ENCODE results near the gene ACTR10. TPM values are rescaled to one million over a fixed set of nuclear protein-coding genes. Genes with fewer than 3 reads are reported as not detected.

ACTR10 gene
- total RNA-seq = 67.7 TPM
- 10 to 100 TPM; 59.4 to 74.8 (median 69.3) TPM for polyA plus RNA-seq (ENCODE audit: insufficient read depth in 1 of 8, insufficient read length in 8 of 8, low replicate concordance in 1 of 8)
- long read RNA-seq, donor 1, transcript ACTR10-201 (13 exons, 2,419 nt) = major isoform, 8 of 8 reads
- long read RNA-seq, donor 1, partial matches to known transcripts = 0 of 8 reads
- long read RNA-seq, donor 1, other reads (novel, unspliced or antisense) = 0 of 8 reads
- long read RNA-seq, donor 2, partial matches to known transcripts = 0 of 4 reads
- long read RNA-seq, donor 2, other reads (novel, unspliced or antisense) = 0 of 4 reads
- long read RNA-seq, donor 3, transcript ACTR10-201 (13 exons, 2,419 nt) = major isoform, 33 of 34 reads
- long read RNA-seq, donor 3, partial matches to known transcripts = 0 of 34 reads
- long read RNA-seq, donor 3, other reads (novel, unspliced or antisense) = 0 of 34 reads
- long read RNA-seq, donor 4, transcript ACTR10-201 (13 exons, 2,419 nt) = major isoform, 24 of 25 reads
- long read RNA-seq, donor 4, partial matches to known transcripts = 0 of 25 reads
- long read RNA-seq, donor 4, other reads (novel, unspliced or antisense) = 0 of 25 reads
- long read RNA-seq, donor 5, transcript ACTR10-201 (13 exons, 2,419 nt) = major isoform, 63 of 130 reads
- long read RNA-seq, donor 5, partial matches to known transcripts = 47 of 130 reads
- long read RNA-seq, donor 5, other reads (novel, unspliced or antisense) = 16 of 130 reads
- long read RNA-seq, donor 6, transcript ACTR10-211 (4 exons, 540 nt) = minor isoform, 6 of 60 reads
- long read RNA-seq, donor 6, transcript ACTR10-201 (13 exons, 2,419 nt) = major isoform, 53 of 60 reads
- long read RNA-seq, donor 6, partial matches to known transcripts = 0 of 60 reads
- long read RNA-seq, donor 6, other reads (novel, unspliced or antisense) = 0 of 60 reads
- long read RNA-seq, donor 7, transcript ACTR10-201 (13 exons, 2,419 nt) = major isoform, 28 of 49 reads
- long read RNA-seq, donor 7, partial matches to known transcripts = 18 of 49 reads
- long read RNA-seq, donor 7, other reads (novel, unspliced or antisense) = 0 of 49 reads
- long read RNA-seq, donor 8, transcript ACTR10-201 (13 exons, 2,419 nt) = major isoform, 24 of 28 reads
- long read RNA-seq, donor 8, partial matches to known transcripts = 0 of 28 reads
- long read RNA-seq, donor 8, other reads (novel, unspliced or antisense) = 0 of 28 reads
- long read RNA-seq, donor 9, transcript ACTR10-201 (13 exons, 2,419 nt) = major isoform, 15 of 17 reads
- long read RNA-seq, donor 9, partial matches to known transcripts = 0 of 17 reads
- long read RNA-seq, donor 9, other reads (novel, unspliced or antisense) = 0 of 17 reads
- long read RNA-seq, donor 10, transcript ACTR10-201 (13 exons, 2,419 nt) = major isoform, 30 of 56 reads
- long read RNA-seq, donor 10, partial matches to known transcripts = 22 of 56 reads
- long read RNA-seq, donor 10, other reads (novel, unspliced or antisense) = 0 of 56 reads
- long read RNA-seq, donor 11, transcript ACTR10-201 (13 exons, 2,419 nt) = major isoform, 24 of 33 reads
- long read RNA-seq, donor 11, partial matches to known transcripts = 6 of 33 reads
- long read RNA-seq, donor 11, other reads (novel, unspliced or antisense) = 0 of 33 reads

GRCh38 chr14:58199726-58200479, at the start of gene ACTR10:
Gene ACTR10 (plus strand): TSS chr14:58200149. CDS start chr14:58200218, 69 bp downstream.
- peaks cover 5% of the 10 kb centered on the region for H3K4me1 ChIP-seq (ENCODE audit: control insufficient read depth, insufficient read depth, low read length)
- under 1% methylated on average over 60 of the region's 78 CpGs for WGBS (ENCODE audit: insufficient coverage)
- H3K27me3 ChIP-seq (ENCODE audit: control insufficient read depth, insufficient read depth, low read length) = no peaks in the 10 kb centered on the region
- peak within 1 kb of the TSS; percentile 97 for H3K4me3 ChIP-seq (ENCODE audit: low read length)
- H3K27ac ChIP-seq (ENCODE audit: low read length) = peak within 1 kb of the TSS; percentile 95
- H3K36me3 ChIP-seq (ENCODE audit: control insufficient read depth, insufficient read depth, low read length) = peaks cover 3% of the 10 kb centered on the region
- H3K9me3 ChIP-seq (replicated peaks; ENCODE audit: control insufficient read depth, low read depth, low read length) = no peaks in the 10 kb centered on the region
- DNase-seq = peak; percentile 93

DNA sequence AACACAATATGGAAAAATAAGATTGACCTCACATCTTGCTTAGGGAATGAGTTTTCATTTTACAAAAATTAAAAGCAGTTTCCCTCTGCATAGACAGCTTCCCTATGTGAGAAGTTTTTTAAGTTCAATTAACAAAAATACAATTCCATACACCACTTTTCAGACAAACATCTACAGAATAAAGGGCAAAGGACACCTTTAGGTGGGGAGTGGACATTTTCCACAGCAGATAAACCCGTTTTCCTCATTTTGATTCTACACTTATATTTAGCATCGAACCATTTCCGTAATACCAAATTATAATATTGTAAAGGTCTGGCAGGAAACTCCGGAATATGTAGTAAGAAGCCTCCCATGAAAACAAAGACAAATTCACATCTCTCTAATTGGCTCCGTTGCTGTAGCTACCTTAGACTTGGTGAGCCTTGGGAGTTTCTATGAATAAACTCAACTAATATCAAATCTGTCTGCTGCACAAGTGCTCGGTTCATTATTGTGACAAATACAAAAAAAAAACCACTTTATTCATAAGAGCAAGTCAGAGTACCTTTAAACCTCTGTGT, 49.6 kb upstream of the ACTR10 start:
- Histone ChIP-seq H3K4me1 (ENCODE audit: control insufficient read depth, insufficient read depth, low read length) (peaks cover 8% of the 10 kb centered on the region), H3K9me3 (replicated peaks; ENCODE audit: control insufficient read depth, low read depth, low read length) (no peaks in the 10 kb centered on the region), H3K4me3 (ENCODE audit: low read length) (no peak overlapping the region), H3K27me3 (ENCODE audit: control insufficient read depth, insufficient read depth, low read length) (peaks cover 20% of the 10 kb centered on the region), H3K27ac (ENCODE audit: low read length) (no peak overlapping the region), H3K36me3 (ENCODE audit: control insufficient read depth, insufficient read depth, low read length) (no peaks in the 10 kb centered on the region)
- DNase-seq = no peak
- no CpG with 5 or more reads among the region's 6 CpGs for WGBS (ENCODE audit: insufficient coverage)

DNA sequence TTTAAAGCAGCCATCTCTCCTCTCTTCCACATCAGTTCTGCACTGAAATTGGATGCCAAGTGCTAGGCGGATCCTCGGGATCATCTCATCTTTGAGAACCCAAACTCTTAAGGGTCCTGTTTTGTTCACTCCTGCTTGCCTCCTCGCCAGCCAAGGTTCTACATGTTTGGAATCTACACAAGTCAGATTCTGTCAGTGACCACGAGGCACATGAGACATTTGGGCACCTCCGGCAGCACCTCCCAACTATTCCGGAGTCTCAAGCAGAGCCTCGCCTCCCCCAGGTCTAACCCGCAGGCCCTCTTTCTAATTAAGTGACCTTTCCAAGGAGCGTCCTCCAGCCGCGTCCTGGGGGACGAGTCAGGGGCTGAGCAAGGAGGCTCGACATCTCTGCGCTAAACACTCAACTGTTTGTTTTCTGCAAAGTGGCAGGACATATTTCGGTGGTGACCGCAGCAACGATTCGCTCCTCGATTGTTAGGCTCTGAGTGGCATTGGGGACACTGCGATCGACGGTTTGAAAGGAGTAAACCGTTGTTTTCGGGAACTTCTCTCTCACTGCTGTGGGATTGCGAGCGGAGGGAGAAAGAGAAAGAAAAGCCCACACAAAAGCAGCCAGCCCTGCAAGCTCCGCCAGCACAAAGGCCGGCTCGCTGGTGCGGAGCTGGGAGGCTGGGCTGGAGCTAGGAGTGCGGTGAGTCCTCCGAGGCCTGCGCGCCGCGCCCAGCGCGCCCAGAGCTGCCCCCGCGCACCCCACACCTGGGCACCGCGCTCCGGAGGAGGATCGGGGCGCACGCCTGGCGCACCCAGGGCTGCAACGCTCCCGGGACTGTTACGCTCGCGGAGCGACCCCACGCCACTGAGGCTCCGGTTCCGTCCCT, 48.6 kb upstream of the ACTR10 start:
- Histone ChIP-seq H3K4me1 (ENCODE audit: control insufficient read depth, insufficient read depth, low read length) (peaks cover 8% of the 10 kb centered on the region), H3K4me3 (ENCODE audit: low read length) (peak overlapping the region; percentile 63), H3K27me3 (ENCODE audit: control insufficient read depth, insufficient read depth, low read length) (peaks cover 20% of the 10 kb centered on the region), H3K27ac (ENCODE audit: low read length) (no peak overlapping the region), H3K9me3 (replicated peaks; ENCODE audit: control insufficient read depth, low read depth, low read length) (no peaks in the 10 kb centered on the region), H3K36me3 (ENCODE audit: control insufficient read depth, insufficient read depth, low read length) (no peaks in the 10 kb centered on the region)
- WGBS (ENCODE audit: insufficient coverage) = under 1% methylated on average over 50 of the region's 56 CpGs
- DNase-seq = peak; percentile 54

- no peak within 1 kb of the TSS for H3K27ac ChIP-seq (ENCODE audit: low read length)
- peak; percentile 92 for DNase-seq
These were observed 47.7 kb upstream of the ACTR10 start, which contains the start of gene ARMH4 for GRCh38 chr14:58152014-58152857. Gene ARMH4 (minus strand): TSS chr14:58152213. CDS start chr14:58139358, 12,855 bp downstream.

GRCh38 chr14:58160561-58160960, 39.4 kb upstream of the ACTR10 start:
- no peak overlapping the region for H3K27ac ChIP-seq (ENCODE audit: low read length)
- no peak overlapping the region for H3K4me3 ChIP-seq (ENCODE audit: low read length)
- no peaks in the 10 kb centered on the region for H3K36me3 ChIP-seq (ENCODE audit: control insufficient read depth, insufficient read depth, low read length)
- no peaks in the 10 kb centered on the region for H3K9me3 ChIP-seq (replicated peaks; ENCODE audit: control insufficient read depth, low read depth, low read length)
- no peaks in the 10 kb centered on the region for H3K4me1 ChIP-seq (ENCODE audit: control insufficient read depth, insufficient read depth, low read length)
- no peaks in the 10 kb centered on the region for H3K27me3 ChIP-seq (ENCODE audit: control insufficient read depth, insufficient read depth, low read length)
- no peak for DNase-seq

More at GRCh38 chr14:58152014-58152857, 47.7 kb upstream of the ACTR10 start, which contains the start of gene ARMH4:
- peak within 1 kb of the TSS; percentile 63 for H3K4me3 ChIP-seq (ENCODE audit: low read length)
- peaks cover 20% of the 10 kb centered on the region for H3K27me3 ChIP-seq (ENCODE audit: control insufficient read depth, insufficient read depth, low read length)
- peaks cover 8% of the 10 kb centered on the region for H3K4me1 ChIP-seq (ENCODE audit: control insufficient read depth, insufficient read depth, low read length)
- no peaks in the 10 kb centered on the region for H3K9me3 ChIP-seq (replicated peaks; ENCODE audit: control insufficient read depth, low read depth, low read length)
- no peaks in the 10 kb centered on the region for H3K36me3 ChIP-seq (ENCODE audit: control insufficient read depth, insufficient read depth, low read length)
- under 1% methylated on average over 59 of the region's 70 CpGs for WGBS (ENCODE audit: insufficient coverage)

GRCh38 chr14:58166005-58166983, 33.7 kb upstream of the ACTR10 start:
- peak; percentile 87 for DNase-seq
- Histone ChIP-seq H3K4me1 (ENCODE audit: control insufficient read depth, insufficient read depth, low read length) (peaks cover 2% of the 10 kb centered on the region), H3K27me3 (ENCODE audit: control insufficient read depth, insufficient read depth, low read length) (no peaks in the 10 kb centered on the region), H3K4me3 (ENCODE audit: low read length) (no peak overlapping the region), H3K36me3 (ENCODE audit: control insufficient read depth, insufficient read depth, low read length) (no peaks in the 10 kb centered on the region), H3K9me3 (replicated peaks; ENCODE audit: control insufficient read depth, low read depth, low read length) (no peaks in the 10 kb centered on the region), H3K27ac (ENCODE audit: low read length) (no peak overlapping the region)
- WGBS (ENCODE audit: insufficient coverage) = 73% methylated on average over 4 of the region's 10 CpGs

DNA sequence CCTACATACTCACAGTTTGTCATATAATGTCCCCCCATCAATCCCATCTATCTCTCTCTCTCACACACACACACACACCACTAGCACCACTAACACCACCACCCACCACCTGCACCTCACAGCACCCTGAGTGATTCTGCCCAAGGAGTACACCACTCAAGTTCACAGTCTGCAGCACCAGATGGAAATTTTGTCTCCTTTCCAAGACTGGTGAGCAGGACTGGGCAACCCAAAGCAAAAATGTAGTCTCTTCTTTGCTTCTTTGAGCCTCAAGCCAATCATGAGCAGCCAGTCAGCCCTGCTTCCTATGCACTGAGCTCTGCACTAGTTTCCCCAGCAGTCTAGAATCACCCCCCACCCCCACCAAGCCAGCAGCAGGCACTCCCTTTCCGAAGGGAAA, 32.9 kb upstream of the ACTR10 start:
- Histone ChIP-seq H3K4me3 (ENCODE audit: low read length) (no peak overlapping the region), H3K9me3 (replicated peaks; ENCODE audit: control insufficient read depth, low read depth, low read length) (no peaks in the 10 kb centered on the region), H3K4me1 (ENCODE audit: control insufficient read depth, insufficient read depth, low read length) (peaks cover 2% of the 10 kb centered on the region), H3K27me3 (ENCODE audit: control insufficient read depth, insufficient read depth, low read length) (no peaks in the 10 kb centered on the region), H3K36me3 (ENCODE audit: control insufficient read depth, insufficient read depth, low read length) (no peaks in the 10 kb centered on the region), H3K27ac (ENCODE audit: low read length) (no peak overlapping the region)
- 29% methylated on average over 1 of the region's 1 CpG for WGBS (ENCODE audit: insufficient coverage)
- DNase-seq = no peak

Data from muscle of leg (tissue), 16 donors.